OCI-LY1 (cell line): ENCODE measurements around the gene ENTPD1.

Experiments used
- EZH2 ChIP-seq: fragments of 200-600 bp; sonication (generic), shearing (Covaris generic); IDR thresholded peaks from 2 replicates; pipeline ENCODE4 v1.8.0; 2017; ENCODE audit warnings: borderline replicate concordance, mixed run types, mild to moderate bottlenecking, antibody characterized with exemption, low read length, moderate library complexity, mixed read lengths
- TF ChIP-seq, protein P1 (sequence below): fragments of 200-600 bp; sonication (generic), shearing (Covaris generic); IDR thresholded peaks from 2 replicates; pipeline ENCODE4 v1.5.1; 2017; ENCODE audit warnings: mild to moderate bottlenecking, antibody characterized with exemption, low read length, moderate library complexity, mixed read lengths

DNA sequence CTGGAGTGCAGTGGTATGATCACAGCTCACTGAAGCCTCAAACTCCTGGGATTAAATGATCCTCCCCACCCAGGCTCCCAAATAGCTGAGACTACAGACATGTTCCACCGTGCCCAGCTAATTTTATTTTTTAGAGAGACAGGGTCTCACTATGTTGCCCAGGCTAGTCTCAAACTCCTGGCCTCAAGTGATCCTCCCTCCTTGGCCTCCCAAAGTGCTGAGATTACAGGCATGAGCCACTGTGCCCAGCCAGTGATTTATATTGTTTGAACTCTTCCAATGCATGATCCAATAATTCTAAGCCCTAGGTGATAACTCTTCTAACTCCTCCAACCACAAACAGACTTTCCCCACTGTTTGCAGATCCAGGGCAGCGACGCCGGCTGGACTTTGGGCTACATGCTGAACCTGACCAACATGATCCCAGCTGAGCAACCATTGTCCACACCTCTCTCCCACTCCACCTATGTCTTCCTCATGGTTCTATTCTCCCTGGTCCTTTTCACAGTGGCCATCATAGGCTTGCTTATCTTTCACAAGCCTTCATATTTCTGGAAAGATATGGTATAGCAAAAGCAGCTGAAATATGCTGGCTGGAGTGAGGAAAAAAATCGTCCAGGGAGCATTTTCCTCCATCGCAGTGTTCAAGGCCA, 110.0 kb downstream of the ENTPD1 start:
- TF ChIP-seq, protein P1, sequence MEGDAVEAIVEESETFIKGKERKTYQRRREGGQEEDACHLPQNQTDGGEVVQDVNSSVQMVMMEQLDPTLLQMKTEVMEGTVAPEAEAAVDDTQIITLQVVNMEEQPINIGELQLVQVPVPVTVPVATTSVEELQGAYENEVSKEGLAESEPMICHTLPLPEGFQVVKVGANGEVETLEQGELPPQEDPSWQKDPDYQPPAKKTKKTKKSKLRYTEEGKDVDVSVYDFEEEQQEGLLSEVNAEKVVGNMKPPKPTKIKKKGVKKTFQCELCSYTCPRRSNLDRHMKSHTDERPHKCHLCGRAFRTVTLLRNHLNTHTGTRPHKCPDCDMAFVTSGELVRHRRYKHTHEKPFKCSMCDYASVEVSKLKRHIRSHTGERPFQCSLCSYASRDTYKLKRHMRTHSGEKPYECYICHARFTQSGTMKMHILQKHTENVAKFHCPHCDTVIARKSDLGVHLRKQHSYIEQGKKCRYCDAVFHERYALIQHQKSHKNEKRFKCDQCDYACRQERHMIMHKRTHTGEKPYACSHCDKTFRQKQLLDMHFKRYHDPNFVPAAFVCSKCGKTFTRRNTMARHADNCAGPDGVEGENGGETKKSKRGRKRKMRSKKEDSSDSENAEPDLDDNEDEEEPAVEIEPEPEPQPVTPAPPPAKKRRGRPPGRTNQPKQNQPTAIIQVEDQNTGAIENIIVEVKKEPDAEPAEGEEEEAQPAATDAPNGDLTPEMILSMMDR = no peak
- no peak for TF ChIP-seq EZH2
